Stomach (tissue), 9 donors: ENCODE measurements around the gene ATN1. TPM values are rescaled to one million over a fixed set of nuclear protein-coding genes. Genes with fewer than 3 reads are reported as not detected.
A peak's percentile ranks its signal among the peaks of the same experiment; 100 is the strongest.
"Not testable (repeated sequence)": the region's sequence is repeated elsewhere in the genome, so short reads cannot be mapped to it uniquely, and the experiment has no call there.

Experiments used
- DNase-seq, 2 donors: peaks; one replicate each; pipeline versions ENCODE4 v3.0.0 to v3.0.0-alpha.2; 2013 to 2019
- H3K27ac ChIP-seq, 5 donors: fragments of 200-600 bp in 4 of 5; sonication (generic) in 4 of 5; one replicate each; pipeline ENCODE4 v1.5.1; 2013 to 2019; ENCODE audit warnings: mild to moderate bottlenecking in 1 of 5, moderate library complexity in 1 of 5
- H3K27me3 ChIP-seq, 3 donors: fragments of 200-600 bp; sonication (generic); one replicate each; pipeline ENCODE4 v1.5.1; 2017 to 2019; ENCODE audit warnings: mixed run types in 1 of 3
- H3K36me3 ChIP-seq, 4 donors: fragments of 200-600 bp; sonication (generic); 1 replicate in 3 of 4; 2 replicates in 1 of 4; pipeline ENCODE4 v1.5.1; 2016 to 2019
- H3K4me1 ChIP-seq, 4 donors: fragments of 200-600 bp; sonication (generic); one replicate each; pipeline ENCODE4 v1.5.1; 2016 to 2019
- H3K4me3 ChIP-seq, 4 donors: fragments of 200-600 bp; sonication (generic) in 3 of 4; one replicate each; pipeline ENCODE4 v1.5.1; 2016 to 2019; ENCODE audit warnings: mild to moderate bottlenecking in 1 of 4
- H3K9me3 ChIP-seq, 4 donors: fragments of 200-600 bp; sonication (generic); one replicate each; pipeline ENCODE4 v1.5.1; 2016 to 2019
- CTCF ChIP-seq, 7 experiments: fragments of 450-650 bp in 4 of 7; fragments of 200-600 bp in 3 of 7; sonication (generic) in 3 of 7; IDR thresholded peaks; one replicate each; pipeline ENCODE4 v1.5.1; 2016 to 2019; ENCODE audit warnings: antibody characterized with exemption in 7 of 7, control low read depth in 2 of 7, mild to moderate bottlenecking in 1 of 7
- EP300 ChIP-seq: sonication (generic); formaldehyde crosslinking; IDR thresholded peaks from one replicate; pipeline ENCODE4 v1.6.1; 2017; ENCODE audit warnings: antibody characterized with exemption
- POLR2A ChIP-seq, 4 donors: fragments of 450-650 bp; IDR thresholded peaks; one replicate each; pipeline ENCODE4 v1.6.1; 2016; ENCODE audit warnings: antibody characterized with exemption in 4 of 4, control low read depth in 2 of 4, mild to moderate bottlenecking in 1 of 4, moderate library complexity in 1 of 4
- POLR2AphosphoS5 ChIP-seq, 3 donors: sonication (generic); formaldehyde crosslinking; IDR thresholded peaks; one replicate each; pipeline ENCODE4 v1.6.1; 2016; ENCODE audit warnings: antibody characterized with exemption in 3 of 3
- WGBS, 5 donors: extraction: QIAGEN DNeasy Blood & Tissue Kit in 3 of 5; methylation state at CpG; one replicate each; pipeline versions ENCODE4 v1.1.5 to v1.1.7; 2013 to 2018; 5-methylcytosine and 5-hydroxymethylcytosine counted together
- intact Hi-C: fragments of 100-400 bp; cut with DNase I; formaldehyde crosslinking; loops from one replicate; pipeline ENCODE4 v1.15.1; 2023; ENCODE audit warnings: low total_unique reads
- polyA plus RNA-seq, 3 donors: library from polyadenylated mRNA; stranded (reverse); fragments of 200-250 nt; gene quantifications; one replicate each; pipeline ENCODE4 v1.2.3, GENCODE V29; 2013
- total RNA-seq, 5 donors: library from RNA; depleted of rRNA; stranded (reverse); fragments of >200 nt; gene quantifications; one replicate each; pipeline versions ENCODE4 v1.1.0 to v1.2.3, GENCODE V29; 2014 to 2016
- donor health status: healthy with polysubstance abuse.
- donor health status: Bipolar disorder and iron deficiency.
- donor health status: healthy.

Gene ATN1
- total and polyA plus RNA-seq, 8 donors, result 23.3 to 694 (median 73.5) TPM

GRCh38 chr12:6884539-6884938 lies 43.2 kb upstream of the ATN1 start:
- Histone ChIP-seq H3K27me3 (no peaks in the 10 kb centered on the region), H3K9me3 (no peaks in the 10 kb centered on the region), H3K4me3 (no peak overlapping the region), H3K27ac (no peak overlapping the region), H3K36me3 (peaks cover 3 to 38% (median 28%) of the 10 kb centered on the region in 4 donors), H3K4me1 (peaks cover 0 to 12% (median 6%) of the 10 kb centered on the region in 4 donors)
- 81 to 85% (median 83%) methylated on average over 22 of the region's 22 CpGs for WGBS, 5 donors
- intact Hi-C loops, result no loop called here
- TF ChIP-seq POLR2A (IDR thresholded peaks at IDR 0.05), result no peak
- TF ChIP-seq EP300, result no peak
- TF ChIP-seq POLR2AphosphoS5 (IDR thresholded peaks at IDR 0.05), result no peak
- no peak for DNase-seq

- H3K36me3 ChIP-seq, result peaks cover 3 to 38% (median 28%) of the 10 kb centered on the region in 4 donors
- H3K9me3 ChIP-seq, DNase-seq, H3K4me3 ChIP-seq, H3K27me3 ChIP-seq, intact Hi-C loops: not testable (repeated sequence)
- peaks cover 1 to 13% (median 7%) of the 10 kb centered on the region in 4 donors for H3K4me1 ChIP-seq
- peak overlapping the region in 2 of 5 donors; percentile 42 to 59 for H3K27ac ChIP-seq
- WGBS, 5 donors, result 52 to 74% (median 56%) methylated on average over 8 to 12 of the region's 15 CpGs
These were observed 41.4 kb upstream of the ATN1 start for GRCh38 chr12:6886206-6886999.

GRCh38 chr12:6887460-6887859 lies 40.3 kb upstream of the ATN1 start:
- peak overlapping the region in 2 of 5 donors; percentile 42 to 59 for H3K27ac ChIP-seq
- TF ChIP-seq CTCF (IDR thresholded peaks at IDR 0.05), result no peak
- TF ChIP-seq EP300, result no peak
- TF ChIP-seq POLR2AphosphoS5 (IDR thresholded peaks at IDR 0.05), result no peak
- TF ChIP-seq POLR2A (IDR thresholded peaks at IDR 0.05), result no peak
- 38 to 63% (median 43%) methylated on average over 8 of the region's 8 CpGs for WGBS, 5 donors
- H3K27me3 ChIP-seq, result no peaks in the 10 kb centered on the region
- intact Hi-C loops, result no loop called here
- H3K4me3 ChIP-seq, result no peak overlapping the region
- H3K9me3 ChIP-seq, result no peaks in the 10 kb centered on the region
- peaks cover 3 to 32% (median 28%) of the 10 kb centered on the region in 4 donors for H3K36me3 ChIP-seq
- DNase-seq, result peak; percentile 55 to 66
- H3K4me1 ChIP-seq, result peaks cover 5 to 22% (median 12%) of the 10 kb centered on the region in 4 donors

GRCh38 chr12:6888360-6888759 lies 39.4 kb upstream of the ATN1 start:
- Histone ChIP-seq H3K27me3 (no peaks in the 10 kb centered on the region), H3K27ac (no peak overlapping the region), H3K4me1 (peaks cover 5 to 22% (median 12%) of the 10 kb centered on the region in 4 donors), H3K36me3 (peaks cover 3 to 24% (median 23%) of the 10 kb centered on the region in 4 donors), H3K9me3 (no peaks in the 10 kb centered on the region), H3K4me3 (no peak overlapping the region)
- 89 to 97% (median 93%) methylated on average over 2 of the region's 2 CpGs for WGBS, 5 donors
- intact Hi-C loops, result no loop called here
- no peak for DNase-seq
- TF ChIP-seq CTCF (IDR thresholded peaks at IDR 0.05) (no peak), POLR2A (IDR thresholded peaks at IDR 0.05) (no peak), POLR2AphosphoS5 (IDR thresholded peaks at IDR 0.05) (no peak), EP300 (no peak)

GRCh38 chr12:6888794-6889193 lies 39.0 kb upstream of the ATN1 start:
- intact Hi-C loops, H3K27me3 ChIP-seq, H3K9me3 ChIP-seq, H3K4me3 ChIP-seq, DNase-seq, H3K27ac ChIP-seq: not testable (repeated sequence)
- peaks cover 5 to 22% (median 12%) of the 10 kb centered on the region in 4 donors for H3K4me1 ChIP-seq
- 70 to 75% (median 74%) methylated on average over 7 of the region's 7 CpGs for WGBS, 5 donors
- peaks cover 3 to 21% (median 19%) of the 10 kb centered on the region in 4 donors for H3K36me3 ChIP-seq

- DNase-seq, intact Hi-C loops, H3K36me3 ChIP-seq, H3K9me3 ChIP-seq, H3K27me3 ChIP-seq: not testable (repeated sequence)
- H3K4me1 ChIP-seq, result peaks cover 5 to 22% (median 12%) of the 10 kb centered on the region in 4 donors
- peak overlapping the region; percentile 15 to 95 (median 90) for H3K27ac ChIP-seq
- WGBS, 5 donors, result 93 to 96% (median 94%) methylated on average over 21 of the region's 21 CpGs
- H3K4me3 ChIP-seq, result peak overlapping the region in 1 of 4 donors; percentile 38
These were observed 37.8 kb upstream of the ATN1 start for GRCh38 chr12:6889775-6890573.
